Stimulated activated CD4-positive, alpha-beta T cell treated with anti-CD3 and anti-CD28 coated beads, Interleukin-4, amount 100 ng/mL, for 48 hours (primary cell): ENCODE data around the gene ABCC3.
"Not testable (repeated sequence)": the region's sequence is repeated elsewhere in the genome, so short reads cannot be mapped to it uniquely, and the experiment has no call there.

Experiments
- DNase-seq, 2 donors: peaks; one replicate each; pipeline ENCODE4 v3.0.0-alpha.2; 2020; ENCODE audit warnings: low read depth in 2 of 2

The ABCC3 gene

DNA sequence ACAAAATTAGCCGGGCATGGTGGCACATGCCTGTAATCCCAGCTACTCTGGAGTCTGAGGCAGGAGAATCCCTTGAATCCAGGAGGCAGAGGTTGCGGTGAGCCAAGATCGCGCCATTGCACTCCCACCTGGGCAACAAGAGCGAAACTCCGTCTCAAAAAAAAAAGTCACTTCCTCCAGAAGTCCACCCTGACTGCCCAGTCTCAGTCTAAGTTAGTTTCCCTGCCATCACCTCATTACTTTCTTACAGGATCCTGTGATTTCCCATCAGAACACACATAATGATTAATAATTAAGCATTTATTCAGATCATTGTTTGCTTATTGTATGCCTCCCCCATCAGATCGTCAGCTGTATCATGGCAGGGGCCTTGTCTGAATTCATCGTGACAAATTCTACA is 31.6 kb downstream of the ABCC3 start:
- DNase-seq, result no peak

DNA sequence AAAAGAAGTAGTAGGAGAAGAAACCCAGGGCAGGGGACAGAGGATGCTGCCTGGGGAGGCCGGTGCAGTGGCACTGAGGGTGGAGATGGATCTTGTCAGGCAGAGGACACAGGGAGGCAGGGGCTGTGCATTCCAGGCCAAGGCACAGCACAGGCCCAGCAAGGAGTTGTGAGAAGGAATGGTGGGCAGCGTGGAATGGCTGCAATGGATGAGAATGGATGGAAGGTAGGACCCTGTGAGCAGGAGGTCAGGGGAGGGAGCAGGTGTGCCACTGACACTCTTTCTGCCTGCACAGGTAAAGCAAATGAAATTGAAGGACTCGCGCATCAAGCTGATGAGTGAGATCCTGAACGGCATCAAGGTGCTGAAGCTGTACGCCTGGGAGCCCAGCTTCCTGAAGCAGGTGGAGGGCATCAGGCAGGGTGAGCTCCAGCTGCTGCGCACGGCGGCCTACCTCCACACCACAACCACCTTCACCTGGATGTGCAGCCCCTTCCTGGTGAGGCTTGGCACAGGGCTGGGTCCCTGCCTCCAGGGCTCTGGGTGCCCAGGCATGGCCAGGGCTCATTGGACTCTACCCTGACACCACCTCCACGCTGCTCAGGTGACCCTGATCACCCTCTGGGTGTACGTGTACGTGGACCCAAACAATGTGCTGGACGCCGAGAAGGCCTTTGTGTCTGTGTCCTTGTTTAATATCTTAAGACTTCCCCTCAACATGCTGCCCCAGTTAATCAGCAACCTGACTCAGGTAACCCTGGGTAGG is 32.8 kb downstream of the ABCC3 start:
- no peak for DNase-seq

DNA sequence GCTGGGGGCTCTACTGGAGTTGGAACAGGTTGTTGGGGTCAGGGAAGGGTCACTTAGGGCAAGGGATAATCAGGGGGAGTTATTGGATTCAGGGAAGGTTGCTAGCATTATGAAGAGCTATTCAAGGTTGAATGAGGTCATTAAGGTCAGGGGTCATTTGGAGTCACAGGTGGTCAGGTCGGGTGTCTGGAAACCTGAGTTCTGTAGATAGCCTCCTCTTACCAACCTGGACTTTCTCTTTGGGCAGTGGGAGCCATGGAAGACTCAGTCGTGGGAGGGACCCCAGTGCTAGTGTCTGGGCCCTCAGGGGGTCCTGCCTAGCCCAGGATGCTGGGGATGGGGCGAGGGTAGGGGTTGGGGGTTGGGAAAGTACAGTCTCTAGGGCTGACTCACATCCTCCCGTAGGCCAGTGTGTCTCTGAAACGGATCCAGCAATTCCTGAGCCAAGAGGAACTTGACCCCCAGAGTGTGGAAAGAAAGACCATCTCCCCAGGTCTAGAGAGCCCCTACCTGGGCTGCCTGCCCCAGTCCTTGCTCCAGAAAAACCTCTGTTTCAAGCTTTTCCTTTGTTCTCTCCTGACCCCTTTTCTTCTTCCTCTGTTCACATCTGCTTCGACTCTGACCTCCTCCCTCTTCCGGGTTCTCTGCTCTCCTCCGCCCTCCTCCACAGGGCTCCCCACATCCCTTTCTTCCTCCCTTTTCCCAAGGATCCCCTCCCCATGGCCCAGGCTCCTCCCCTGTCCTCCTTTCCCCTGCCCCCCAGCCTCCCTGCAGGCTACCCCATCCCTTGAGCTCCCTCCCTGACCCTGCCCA is 33.5 kb downstream of the ABCC3 start:
- DNase-seq, result no peak

DNA sequence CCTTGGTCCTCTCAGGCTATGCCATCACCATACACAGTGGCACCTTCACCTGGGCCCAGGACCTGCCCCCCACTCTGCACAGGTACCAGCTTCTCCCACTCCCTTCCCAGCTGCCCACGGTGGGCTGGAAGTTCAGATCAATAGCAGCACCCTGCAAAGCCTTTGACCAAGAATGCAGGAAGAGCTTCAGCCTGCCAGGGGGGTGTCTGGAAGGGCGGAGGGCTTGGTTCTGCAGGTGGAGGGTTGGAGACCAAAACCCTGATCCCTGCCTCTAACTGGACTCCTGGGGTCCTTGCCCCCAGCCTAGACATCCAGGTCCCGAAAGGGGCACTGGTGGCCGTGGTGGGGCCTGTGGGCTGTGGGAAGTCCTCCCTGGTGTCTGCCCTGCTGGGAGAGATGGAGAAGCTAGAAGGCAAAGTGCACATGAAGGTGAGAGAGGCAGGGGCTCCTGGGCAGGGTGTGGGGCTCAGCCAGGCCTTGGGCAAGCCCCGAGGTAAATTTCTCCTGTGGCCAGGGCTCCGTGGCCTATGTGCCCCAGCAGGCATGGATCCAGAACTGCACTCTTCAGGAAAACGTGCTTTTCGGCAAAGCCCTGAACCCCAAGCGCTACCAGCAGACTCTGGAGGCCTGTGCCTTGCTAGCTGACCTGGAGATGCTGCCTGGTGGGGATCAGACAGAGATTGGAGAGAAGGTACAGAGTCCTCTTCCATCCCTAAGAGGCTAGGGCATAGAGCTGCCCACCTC is 34.3 kb downstream of the ABCC3 start:
- DNase-seq, result no peak

DNA sequence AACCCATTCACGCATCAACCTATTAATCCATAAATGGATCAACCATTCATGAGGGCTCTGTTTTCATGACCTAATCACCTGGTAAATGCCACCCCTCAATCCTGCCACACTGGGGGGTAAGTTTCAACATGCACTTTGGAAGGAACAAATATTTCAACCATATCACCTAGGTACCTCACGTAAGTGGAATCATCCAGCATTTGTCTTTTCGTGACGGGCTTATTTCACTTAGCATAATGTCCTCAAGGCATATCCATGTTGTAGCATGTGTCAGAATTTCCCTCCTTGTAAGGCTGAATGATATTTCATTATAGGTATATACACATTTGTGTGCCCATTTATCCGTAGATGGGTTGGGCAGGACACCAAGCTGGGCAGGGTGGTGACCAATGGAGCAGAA is 37.4 kb downstream of the ABCC3 start:
- DNase-seq, result no peak

DNA sequence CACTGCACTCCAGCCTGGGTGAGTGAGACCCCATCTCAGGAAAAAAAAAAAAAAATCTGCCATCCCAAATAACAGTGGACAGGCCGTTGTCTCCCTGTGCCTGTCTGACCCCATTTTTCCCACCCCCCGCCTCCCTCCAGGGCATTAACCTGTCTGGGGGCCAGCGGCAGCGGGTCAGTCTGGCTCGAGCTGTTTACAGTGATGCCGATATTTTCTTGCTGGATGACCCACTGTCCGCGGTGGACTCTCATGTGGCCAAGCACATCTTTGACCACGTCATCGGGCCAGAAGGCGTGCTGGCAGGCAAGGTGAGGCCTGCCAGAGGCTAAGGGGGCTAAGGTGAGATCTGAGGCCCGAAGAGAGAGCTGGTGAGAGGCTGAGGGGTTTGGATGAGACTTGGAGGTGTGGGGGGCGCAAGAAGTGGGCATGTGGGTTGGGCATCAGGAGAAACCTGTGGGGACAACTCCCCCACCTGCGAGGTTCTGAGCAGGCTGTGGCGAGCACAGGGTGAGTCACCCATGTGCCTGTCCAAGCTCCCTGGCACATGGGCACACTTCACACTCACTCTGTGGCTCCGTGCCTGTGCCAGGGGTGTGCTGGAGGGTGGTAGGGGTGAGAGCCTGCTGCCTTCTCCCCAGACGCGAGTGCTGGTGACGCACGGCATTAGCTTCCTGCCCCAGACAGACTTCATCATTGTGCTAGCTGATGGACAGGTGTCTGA is 38.3 kb downstream of the ABCC3 start:
- DNase-seq, result no peak

DNA sequence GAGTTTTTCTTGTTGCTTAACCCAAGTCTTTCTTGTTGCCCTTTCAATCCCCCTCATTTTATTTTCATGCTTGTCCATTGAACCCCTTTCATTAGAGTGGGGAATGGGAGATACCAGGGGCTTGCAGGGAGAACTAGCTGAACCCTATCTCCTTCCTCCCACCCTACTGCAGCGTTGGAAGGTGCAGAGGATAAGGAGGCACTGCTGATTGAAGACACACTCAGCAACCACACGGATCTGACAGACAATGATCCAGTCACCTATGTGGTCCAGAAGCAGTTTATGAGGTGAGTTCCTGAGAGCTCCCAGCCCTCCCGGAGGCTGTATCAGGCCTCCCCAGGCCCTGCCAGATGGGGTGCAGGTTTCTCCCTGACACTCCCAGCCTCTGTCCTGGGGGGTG is 40.5 kb downstream of the ABCC3 start:
- DNase-seq, result no peak

DNA sequence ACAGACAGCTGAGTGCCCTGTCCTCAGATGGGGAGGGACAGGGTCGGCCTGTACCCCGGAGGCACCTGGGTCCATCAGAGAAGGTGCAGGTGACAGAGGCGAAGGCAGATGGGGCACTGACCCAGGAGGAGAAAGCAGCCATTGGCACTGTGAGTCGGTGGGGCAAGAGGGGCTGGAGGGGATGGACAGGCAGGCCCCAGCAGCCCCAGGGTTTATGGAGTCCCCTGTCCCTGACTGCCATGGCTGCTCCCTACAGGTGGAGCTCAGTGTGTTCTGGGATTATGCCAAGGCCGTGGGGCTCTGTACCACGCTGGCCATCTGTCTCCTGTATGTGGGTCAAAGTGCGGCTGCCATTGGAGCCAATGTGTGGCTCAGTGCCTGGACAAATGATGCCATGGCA is 40.9 kb downstream of the ABCC3 start:
- DNase-seq, result no peak

DNA sequence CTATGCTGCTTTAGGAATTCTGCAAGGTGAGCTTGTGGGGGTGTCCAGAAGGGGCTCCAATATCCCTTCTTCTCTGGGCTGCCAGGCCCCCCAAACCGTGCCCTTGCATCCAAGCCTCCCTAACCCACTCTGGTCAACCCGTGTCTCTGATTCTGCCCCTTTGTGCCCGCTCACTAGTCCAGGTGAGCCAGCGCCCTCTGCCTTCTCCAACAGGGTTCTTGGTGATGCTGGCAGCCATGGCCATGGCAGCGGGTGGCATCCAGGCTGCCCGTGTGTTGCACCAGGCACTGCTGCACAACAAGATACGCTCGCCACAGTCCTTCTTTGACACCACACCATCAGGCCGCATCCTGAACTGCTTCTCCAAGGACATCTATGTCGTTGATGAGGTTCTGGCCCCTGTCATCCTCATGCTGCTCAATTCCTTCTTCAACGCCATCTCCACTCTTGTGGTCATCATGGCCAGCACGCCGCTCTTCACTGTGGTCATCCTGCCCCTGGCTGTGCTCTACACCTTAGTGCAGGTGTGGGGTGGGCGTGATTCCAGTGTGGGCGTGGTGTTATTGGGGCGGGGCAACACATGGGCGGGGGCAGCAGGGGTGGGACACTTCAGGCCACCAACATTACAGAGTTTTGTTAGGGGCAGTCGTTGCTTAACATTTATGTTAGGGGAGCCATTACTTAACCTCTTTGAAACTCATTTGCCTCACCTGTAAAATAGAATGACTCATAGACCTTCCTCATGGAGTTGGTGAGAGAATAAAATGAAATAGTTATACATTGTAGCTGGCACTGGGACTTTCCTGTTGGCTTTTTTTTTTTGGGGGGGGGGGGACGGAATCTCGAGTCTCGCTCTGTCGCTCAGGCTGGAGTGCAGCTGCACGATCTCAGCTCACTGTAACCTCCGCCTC is 41.6 kb downstream of the ABCC3 start:
- no peak for DNase-seq

DNA sequence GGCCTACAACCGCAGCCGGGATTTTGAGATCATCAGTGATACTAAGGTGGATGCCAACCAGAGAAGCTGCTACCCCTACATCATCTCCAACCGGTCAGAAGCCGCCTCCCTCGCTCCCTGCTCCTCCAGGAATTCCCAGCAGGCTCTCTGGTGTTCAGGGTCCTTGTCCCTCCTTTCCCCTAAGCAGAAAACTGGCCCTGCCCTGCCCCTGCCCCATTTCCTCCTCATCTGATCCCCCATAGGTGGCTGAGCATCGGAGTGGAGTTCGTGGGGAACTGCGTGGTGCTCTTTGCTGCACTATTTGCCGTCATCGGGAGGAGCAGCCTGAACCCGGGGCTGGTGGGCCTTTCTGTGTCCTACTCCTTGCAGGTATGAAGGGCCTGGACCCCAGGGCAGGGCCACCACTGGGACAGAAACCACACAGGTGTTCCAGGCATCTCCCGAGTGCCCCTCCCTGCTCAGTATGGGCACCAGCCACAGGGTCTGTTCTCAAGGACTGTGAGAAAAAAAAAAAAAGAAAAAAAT is 43.2 kb downstream of the ABCC3 start:
- DNase-seq, result no peak

DNA sequence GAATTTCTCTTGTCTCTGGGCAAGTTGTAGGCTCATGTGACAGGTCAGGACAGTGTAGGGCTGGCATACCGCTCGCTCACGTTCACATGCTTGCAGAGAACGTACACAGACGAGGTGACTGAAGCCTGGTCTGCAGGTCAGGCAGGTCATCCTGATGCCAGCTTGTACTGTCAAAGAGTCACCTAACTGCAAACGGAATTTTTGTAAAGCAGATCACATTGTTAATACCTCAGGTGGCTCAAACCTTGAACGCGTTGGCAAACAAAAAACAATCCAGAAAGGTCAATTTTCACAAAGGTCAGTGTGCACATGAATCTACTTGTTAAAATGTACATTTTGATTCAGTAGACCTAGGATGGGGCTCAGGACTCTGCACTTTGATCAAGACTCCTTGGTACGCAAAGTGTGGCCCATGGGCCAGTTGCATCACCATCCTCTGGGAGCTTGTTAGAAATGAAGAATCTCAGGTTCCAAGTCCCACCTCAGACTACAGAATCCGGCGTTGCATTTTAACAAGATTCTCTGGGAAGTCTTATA is 44.4 kb downstream of the ABCC3 start:
- no peak for DNase-seq

DNA sequence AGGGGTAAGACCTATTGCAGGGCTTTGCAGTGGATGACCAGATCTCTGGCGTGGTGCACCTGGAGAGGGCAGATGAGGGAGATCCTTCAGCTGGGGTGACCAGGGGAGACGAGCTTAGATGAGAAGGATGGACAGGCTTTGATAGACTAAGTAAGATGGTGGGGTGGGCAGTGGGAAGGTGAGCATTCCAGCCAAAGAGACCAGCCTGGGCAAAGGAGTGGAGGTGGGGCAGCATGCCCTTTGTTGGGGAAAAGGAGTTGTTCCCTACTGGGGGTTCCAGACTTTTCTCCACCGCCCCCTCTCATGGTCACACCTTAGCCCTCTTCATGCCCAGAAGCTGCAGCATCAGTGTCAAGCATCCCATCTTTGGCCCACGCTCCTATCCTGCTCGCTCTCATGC is 45.4 kb downstream of the ABCC3 start:
- DNase-seq, result no peak

DNA sequence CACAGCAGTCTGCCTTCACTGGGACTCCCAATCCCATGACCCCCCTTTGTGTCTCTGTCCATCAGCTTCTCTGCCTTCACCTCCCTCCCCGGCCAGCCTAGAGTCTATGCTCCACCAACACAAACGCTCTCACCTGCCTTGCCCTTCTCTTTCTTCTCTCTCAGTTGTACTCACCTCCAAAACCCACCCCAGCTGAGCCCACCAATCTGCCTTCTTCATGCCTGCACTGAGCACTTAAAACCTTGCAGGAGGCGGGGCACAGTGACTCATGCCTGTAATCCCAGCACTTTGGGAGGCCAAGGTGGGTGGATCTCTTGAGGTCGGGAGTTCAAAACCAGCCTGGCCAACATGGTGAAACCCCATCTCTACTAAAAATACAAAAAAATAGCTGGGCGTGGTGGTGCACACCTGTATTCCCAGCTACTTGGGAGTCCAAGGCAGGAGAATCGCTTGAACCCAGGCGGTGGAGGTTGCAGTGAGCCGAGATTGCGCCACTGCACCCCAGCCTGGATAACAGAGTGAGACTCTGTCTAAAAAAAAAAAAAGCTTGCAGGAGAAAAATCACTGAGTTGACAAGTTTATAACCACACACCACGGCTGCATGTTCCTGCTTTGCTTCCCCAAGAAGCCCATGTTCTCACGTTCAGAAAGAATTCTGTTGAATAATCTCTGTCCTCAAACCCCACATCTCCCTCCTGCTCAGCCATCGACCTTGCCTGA is 46.0 kb downstream of the ABCC3 start:
- not testable (repeated sequence) for DNase-seq

DNA sequence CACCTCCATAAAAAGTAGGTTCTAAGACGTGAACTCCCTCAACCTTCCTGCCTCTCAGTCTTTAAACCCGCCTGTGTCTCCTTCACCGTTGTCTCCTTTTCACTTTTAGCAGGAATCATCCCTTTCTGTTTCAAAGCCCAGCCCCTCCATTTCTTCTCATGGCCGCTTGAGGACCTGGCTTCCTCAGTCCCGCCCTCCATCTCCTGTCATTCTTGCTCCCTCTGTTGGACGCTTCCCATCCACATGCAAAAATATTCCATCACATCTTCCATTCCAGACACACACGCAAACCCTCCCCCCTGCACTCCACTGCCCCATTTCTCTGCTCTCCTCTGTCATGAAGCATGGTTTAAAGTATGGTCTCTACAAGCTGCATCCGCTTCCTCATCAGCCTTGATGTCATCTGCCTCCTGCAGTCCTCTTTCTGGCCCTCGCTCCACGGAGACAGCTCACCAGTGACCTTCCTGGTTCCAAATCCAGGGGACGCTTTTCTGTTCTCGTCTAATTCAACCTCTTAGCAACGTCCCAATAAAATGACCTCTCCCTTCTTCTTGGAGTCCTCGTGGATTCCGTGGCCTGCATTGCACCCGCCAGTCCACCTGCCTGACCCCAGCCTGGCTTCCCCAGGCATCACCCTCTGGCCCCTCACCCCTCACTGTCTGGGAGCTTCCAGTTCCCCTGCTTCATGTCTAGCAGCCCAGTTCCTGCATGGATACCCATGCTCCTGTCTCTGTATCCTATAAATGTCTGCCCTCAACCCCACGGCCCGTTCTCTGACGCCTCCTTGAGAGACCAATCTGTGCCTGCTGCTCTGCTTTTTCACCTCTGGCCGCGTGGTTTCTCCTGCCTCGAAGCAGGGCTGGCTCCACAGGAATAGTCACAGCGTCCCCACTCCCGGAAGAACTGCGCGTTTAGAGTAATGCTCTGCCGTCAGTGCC is 46.9 kb downstream of the ABCC3 start:
- no peak for DNase-seq

DNA sequence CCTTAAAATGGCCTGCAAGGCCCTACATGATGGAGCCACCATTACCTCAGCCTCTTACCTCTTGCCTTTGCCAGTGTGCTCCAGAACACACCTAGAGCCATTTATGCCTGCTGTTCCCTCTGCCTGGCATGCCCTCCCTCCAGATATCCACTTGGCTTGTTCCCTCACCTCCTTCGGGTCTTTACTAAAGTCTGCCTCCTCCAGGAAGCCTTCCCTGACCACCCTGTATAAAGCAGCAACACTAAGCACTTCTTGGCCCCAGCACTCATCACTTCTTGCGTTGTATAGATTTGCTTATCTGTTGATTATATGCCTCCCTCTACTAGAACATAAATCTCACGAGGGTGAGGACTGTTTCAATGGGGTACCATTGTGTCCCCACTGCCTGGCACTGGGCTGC is 47.8 kb downstream of the ABCC3 start:
- DNase-seq, result no peak

DNA sequence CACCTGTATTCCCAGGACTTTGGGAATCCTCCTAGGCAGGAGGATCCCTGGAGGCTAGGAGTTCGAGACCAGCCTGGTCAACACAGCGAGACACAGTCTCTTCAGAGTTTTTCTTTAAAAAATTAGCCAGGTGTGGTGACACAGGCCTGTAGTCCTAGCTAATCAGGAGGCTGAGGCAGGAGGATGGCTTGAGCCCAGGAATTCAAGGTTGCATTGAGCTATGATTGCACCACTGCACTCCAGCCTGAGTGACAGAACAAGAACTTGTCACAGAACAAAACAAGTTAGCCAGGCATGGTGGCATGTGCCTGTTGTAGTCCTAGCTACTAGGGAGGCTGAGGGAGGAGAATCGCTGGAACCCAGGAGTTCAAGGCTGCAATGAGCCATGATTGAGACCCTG is 48.3 kb downstream of the ABCC3 start:
- DNase-seq, result no peak

DNA sequence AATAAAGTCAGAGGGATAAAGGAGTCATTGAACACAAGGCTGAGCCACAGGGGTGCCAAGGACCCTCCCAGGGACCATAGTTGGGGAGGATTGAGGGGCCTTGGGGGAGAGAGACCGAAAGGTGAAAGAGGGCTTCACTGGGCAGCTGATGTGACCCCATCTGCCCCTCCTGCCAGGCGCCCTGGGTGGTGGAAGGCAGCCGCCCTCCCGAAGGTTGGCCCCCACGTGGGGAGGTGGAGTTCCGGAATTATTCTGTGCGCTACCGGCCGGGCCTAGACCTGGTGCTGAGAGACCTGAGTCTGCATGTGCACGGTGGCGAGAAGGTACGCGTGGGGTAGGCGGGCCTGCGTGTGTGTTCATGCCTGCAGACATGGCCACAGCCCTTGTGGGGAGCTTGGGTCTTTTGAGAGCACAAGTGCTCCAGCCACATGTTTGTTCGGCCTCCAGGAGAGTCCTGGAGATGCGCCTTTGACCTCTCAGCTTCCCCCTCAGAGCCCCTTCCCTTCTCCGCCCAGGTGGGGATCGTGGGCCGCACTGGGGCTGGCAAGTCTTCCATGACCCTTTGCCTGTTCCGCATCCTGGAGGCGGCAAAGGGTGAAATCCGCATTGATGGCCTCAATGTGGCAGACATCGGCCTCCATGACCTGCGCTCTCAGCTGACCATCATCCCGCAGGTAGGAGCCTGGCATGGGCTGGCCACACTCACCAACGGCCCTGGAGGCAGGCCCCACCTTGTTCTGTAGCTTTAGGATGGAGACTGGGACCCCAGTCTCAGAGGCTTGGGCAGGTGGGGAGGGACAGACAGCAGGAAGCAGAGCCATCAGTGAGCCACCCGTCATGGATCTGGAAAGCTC is 49.0 kb downstream of the ABCC3 start:
- DNase-seq, result no peak

DNA sequence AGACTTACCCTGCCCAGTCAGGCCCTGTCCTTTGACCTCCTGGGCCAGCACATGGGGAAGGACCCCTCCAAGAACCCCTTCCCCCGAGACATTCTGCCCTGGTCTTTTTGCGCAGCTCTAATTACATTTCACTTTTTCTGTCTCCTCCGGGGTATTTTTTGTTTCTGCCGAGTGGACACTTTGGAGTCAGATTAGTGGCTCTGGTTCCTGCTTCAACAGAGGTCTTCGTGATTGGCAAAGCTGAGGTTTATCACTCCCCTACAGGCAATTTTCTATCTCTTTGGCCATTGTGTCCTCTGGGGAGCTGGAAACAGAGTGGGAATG is 49.6 kb downstream of the ABCC3 start:
- no peak for DNase-seq
